SK-N-SH treated with all-trans-retinoic acid at 6 μM for 48 hours (cell line): ENCODE measurements around the gene FAM171A2.

ENCODE experiments used
- ATAC-seq: fragments of 200-7000 bp; cut with Tn5 transposase; 3 replicates; pipeline ENCODE4 v1.9.1; 2020; ENCODE audit warnings: mild to moderate bottlenecking, moderate library complexity
- ARNTL ChIP-seq: fragments of 450-650 bp; formaldehyde crosslinking; IDR thresholded peaks from 2 replicates; pipeline ENCODE4 v1.5.0; 2020; ENCODE audit warnings: low read depth, mild to moderate bottlenecking, moderate library complexity, borderline replicate concordance
- CSDC2 ChIP-seq: fragments of 250-450 bp; sonication (Bioruptor Pico); IDR thresholded peaks from 2 replicates; pipeline ENCODE4 v1.5.0; 2020; ENCODE audit warnings: mild to moderate bottlenecking, moderate library complexity
- GLIS3 ChIP-seq: fragments of 250-450 bp; sonication (Bioruptor Pico); IDR thresholded peaks from 2 replicates; pipeline ENCODE4 v1.5.0; 2020; ENCODE audit warnings: mild to moderate bottlenecking, moderate library complexity
- ISL1 ChIP-seq: fragments of 250-450 bp; sonication (Bioruptor Pico); IDR thresholded peaks from 2 replicates; pipeline ENCODE4 v2.1.2; 2022; ENCODE audit warnings: mild to moderate bottlenecking, moderate library complexity
- OSR1 ChIP-seq: fragments of 250-450 bp; sonication (Bioruptor Pico); IDR thresholded peaks from 2 replicates; pipeline ENCODE4 v1.8.0; 2022; ENCODE audit warnings: moderate library complexity, mild to moderate bottlenecking, inconsistent platforms
- POU6F1 ChIP-seq: fragments of 250-450 bp; sonication (Bioruptor Pico); IDR thresholded peaks from 2 replicates; pipeline ENCODE4 v1.8.0; 2021; ENCODE audit warnings: low read depth, mild to moderate bottlenecking, moderate library complexity, borderline replicate concordance
- PPARA ChIP-seq: fragments of 250-450 bp; sonication (Bioruptor Pico); IDR thresholded peaks from 2 replicates; pipeline ENCODE4 v1.5.0; 2020; ENCODE audit warnings: mild to moderate bottlenecking, borderline replicate concordance
- RARB ChIP-seq: fragments of 250-450 bp; sonication (Bioruptor Pico); IDR thresholded peaks from 2 replicates; pipeline ENCODE4 v1.8.0; 2021; ENCODE audit warnings: mild to moderate bottlenecking, moderate library complexity
- TOX ChIP-seq: fragments of 250-450 bp; sonication (Bioruptor Pico); IDR thresholded peaks from 2 replicates; pipeline ENCODE4 v1.8.0; 2021; ENCODE audit warnings: mild to moderate bottlenecking, moderate library complexity, borderline replicate concordance
- ZFP30 ChIP-seq: fragments of 450-650 bp; formaldehyde crosslinking; IDR thresholded peaks from 2 replicates; pipeline ENCODE4 v1.5.0; 2022; ENCODE audit warnings: mild to moderate bottlenecking, moderate library complexity
- ZNF565 ChIP-seq: fragments of 450-650 bp; formaldehyde crosslinking; conservative IDR thresholded peaks from 2 replicates; pipeline ENCODE4 v1.5.0; 2020; ENCODE audit warnings: low read depth, mild to moderate bottlenecking, moderate library complexity
- ZNF70 ChIP-seq: fragments of 450-650 bp; formaldehyde crosslinking; IDR thresholded peaks from 2 replicates; pipeline ENCODE4 v1.5.0; 2020; ENCODE audit warnings: mild to moderate bottlenecking, moderate library complexity
- ZNF8 ChIP-seq: fragments of 450-650 bp; formaldehyde crosslinking; IDR thresholded peaks from 2 replicates; pipeline ENCODE4 v1.5.0; 2020; ENCODE audit warnings: mild to moderate bottlenecking, moderate library complexity
- TF ChIP-seq, protein P1 (sequence below): fragments of 250-450 bp; sonication (Bioruptor Pico); IDR thresholded peaks from 2 replicates; pipeline ENCODE4 v1.8.0; 2020; ENCODE audit warnings: mild to moderate bottlenecking, moderate library complexity, borderline replicate concordance
- TF ChIP-seq, protein P2 (sequence below): fragments of 250-450 bp; sonication (Bioruptor Pico); IDR thresholded peaks from 2 replicates; pipeline ENCODE4 v1.5.0; 2020; ENCODE audit warnings: mild to moderate bottlenecking, moderate library complexity
- TF ChIP-seq, protein P3 (sequence below): fragments of 250-450 bp; sonication (Bioruptor Pico); IDR thresholded peaks from 2 replicates; pipeline ENCODE4 v1.5.1; 2020; ENCODE audit warnings: low read depth, mild to moderate bottlenecking, moderate library complexity

Gene FAM171A2

DNA sequence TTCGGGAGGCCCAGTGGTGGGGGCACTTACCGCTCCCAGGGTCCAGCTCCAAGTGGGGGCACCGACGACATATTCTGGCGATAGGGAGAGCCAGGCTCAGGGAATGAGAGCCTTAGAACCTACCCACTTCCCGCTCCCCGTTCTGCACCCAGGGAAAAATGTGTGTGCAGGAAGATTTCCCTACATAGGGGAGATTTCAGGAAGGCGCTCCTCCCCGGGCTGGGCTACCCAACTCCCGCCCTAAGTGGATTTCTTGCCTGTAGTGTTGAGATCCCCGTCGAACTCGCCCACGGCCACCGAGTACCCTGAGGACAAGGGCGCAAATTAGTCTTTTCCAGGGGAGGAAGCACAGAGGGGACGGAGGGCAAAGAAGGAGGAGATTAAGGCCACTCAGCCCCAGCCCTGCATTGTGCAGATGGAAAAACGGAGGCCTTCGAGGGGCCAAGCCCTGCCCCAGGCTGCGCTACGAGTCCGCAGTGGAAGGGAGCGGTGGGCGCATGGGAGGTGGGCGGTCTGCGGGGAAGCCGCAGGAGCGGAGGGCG is 20.7 kb upstream of the FAM171A2 start (continued):
- TF ChIP-seq ISL1 (CRISPR knock-in tag) (no peak), GLIS3 (CRISPR knock-in tag) (no peak)
- TF ChIP-seq, protein P1, sequence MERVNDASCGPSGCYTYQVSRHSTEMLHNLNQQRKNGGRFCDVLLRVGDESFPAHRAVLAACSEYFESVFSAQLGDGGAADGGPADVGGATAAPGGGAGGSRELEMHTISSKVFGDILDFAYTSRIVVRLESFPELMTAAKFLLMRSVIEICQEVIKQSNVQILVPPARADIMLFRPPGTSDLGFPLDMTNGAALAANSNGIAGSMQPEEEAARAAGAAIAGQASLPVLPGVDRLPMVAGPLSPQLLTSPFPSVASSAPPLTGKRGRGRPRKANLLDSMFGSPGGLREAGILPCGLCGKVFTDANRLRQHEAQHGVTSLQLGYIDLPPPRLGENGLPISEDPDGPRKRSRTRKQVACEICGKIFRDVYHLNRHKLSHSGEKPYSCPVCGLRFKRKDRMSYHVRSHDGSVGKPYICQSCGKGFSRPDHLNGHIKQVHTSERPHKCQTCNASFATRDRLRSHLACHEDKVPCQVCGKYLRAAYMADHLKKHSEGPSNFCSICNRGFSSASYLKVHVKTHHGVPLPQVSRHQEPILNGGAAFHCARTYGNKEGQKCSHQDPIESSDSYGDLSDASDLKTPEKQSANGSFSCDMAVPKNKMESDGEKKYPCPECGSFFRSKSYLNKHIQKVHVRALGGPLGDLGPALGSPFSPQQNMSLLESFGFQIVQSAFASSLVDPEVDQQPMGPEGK, result no peak

GRCh38 chr17:44383861-44384260 is 20.2 kb upstream of the FAM171A2 start:
- ATAC-seq, result no peak
- no peak for TF ChIP-seq RARB (CRISPR knock-in tag)
- no peak for TF ChIP-seq CSDC2 (CRISPR knock-in tag)
- no peak for TF ChIP-seq ZFP30 (CRISPR knock-in tag)
- no peak for TF ChIP-seq POU6F1 (CRISPR knock-in tag)

DNA sequence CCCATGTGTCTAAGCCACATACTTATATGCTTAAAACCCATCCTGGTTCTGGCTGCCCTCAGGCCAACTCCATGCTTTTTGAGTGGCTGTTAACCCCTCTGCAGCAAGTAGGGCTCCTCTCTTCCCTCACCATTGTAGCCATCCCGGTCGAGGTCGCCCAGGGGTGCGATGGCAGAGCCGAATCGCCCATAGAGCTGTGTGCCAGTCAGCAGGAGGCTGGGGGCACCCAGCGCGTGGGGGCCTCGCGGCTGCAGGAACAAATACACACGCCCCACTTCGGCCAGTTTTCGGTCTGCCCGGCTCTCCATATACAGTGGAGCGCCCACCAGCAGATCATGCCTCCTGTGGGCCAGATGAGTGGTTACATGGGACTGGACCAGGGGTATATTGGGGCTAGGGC is 19.7 kb upstream of the FAM171A2 start:
- TF ChIP-seq, protein P1, result no peak
- TF ChIP-seq OSR1, result no peak
- TF ChIP-seq, protein P2, sequence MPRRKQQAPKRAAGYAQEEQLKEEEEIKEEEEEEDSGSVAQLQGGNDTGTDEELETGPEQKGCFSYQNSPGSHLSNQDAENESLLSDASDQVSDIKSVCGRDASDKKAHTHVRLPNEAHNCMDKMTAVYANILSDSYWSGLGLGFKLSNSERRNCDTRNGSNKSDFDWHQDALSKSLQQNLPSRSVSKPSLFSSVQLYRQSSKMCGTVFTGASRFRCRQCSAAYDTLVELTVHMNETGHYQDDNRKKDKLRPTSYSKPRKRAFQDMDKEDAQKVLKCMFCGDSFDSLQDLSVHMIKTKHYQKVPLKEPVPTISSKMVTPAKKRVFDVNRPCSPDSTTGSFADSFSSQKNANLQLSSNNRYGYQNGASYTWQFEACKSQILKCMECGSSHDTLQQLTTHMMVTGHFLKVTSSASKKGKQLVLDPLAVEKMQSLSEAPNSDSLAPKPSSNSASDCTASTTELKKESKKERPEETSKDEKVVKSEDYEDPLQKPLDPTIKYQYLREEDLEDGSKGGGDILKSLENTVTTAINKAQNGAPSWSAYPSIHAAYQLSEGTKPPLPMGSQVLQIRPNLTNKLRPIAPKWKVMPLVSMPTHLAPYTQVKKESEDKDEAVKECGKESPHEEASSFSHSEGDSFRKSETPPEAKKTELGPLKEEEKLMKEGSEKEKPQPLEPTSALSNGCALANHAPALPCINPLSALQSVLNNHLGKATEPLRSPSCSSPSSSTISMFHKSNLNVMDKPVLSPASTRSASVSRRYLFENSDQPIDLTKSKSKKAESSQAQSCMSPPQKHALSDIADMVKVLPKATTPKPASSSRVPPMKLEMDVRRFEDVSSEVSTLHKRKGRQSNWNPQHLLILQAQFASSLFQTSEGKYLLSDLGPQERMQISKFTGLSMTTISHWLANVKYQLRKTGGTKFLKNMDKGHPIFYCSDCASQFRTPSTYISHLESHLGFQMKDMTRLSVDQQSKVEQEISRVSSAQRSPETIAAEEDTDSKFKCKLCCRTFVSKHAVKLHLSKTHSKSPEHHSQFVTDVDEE (CRISPR knock-in tag), result no peak
- TF ChIP-seq PPARA (CRISPR knock-in tag), result no peak
- no peak for TF ChIP-seq RARB (CRISPR knock-in tag)
- TF ChIP-seq ZNF70 (CRISPR knock-in tag), result no peak
- TF ChIP-seq ISL1 (CRISPR knock-in tag), result no peak
- no peak for TF ChIP-seq CSDC2 (CRISPR knock-in tag)
- no peak for ATAC-seq

- TF ChIP-seq ARNTL, result no peak
- no peak for ATAC-seq
These were observed 19.3 kb upstream of the FAM171A2 start for GRCh38 chr17:44382917-44383316.

- ATAC-seq, result no peak
- TF ChIP-seq ZNF565 (CRISPR knock-in tag) (no peak), GLIS3 (CRISPR knock-in tag) (no peak), PPARA (CRISPR knock-in tag) (no peak), ZNF8 (CRISPR knock-in tag) (no peak), ISL1 (CRISPR knock-in tag) (no peak), POU6F1 (CRISPR knock-in tag) (no peak), TOX (CRISPR knock-in tag) (no peak), ARNTL (no peak)
- TF ChIP-seq, protein P3, sequence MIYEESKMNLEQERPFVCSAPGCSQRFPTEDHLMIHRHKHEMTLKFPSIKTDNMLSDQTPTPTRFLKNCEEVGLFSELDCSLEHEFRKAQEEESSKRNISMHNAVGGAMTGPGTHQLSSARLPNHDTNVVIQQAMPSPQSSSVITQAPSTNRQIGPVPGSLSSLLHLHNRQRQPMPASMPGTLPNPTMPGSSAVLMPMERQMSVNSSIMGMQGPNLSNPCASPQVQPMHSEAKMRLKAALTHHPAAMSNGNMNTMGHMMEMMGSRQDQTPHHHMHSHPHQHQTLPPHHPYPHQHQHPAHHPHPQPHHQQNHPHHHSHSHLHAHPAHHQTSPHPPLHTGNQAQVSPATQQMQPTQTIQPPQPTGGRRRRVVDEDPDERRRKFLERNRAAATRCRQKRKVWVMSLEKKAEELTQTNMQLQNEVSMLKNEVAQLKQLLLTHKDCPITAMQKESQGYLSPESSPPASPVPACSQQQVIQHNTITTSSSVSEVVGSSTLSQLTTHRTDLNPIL (CRISPR knock-in tag), result no peak
- TF ChIP-seq, protein P1, result no peak
These were observed 18.2 kb upstream of the FAM171A2 start for GRCh38 chr17:44381810-44382305.
